Activated effector memory CD4-positive, alpha-beta T cell treated with Interleukin-2 at 50 U/mL for 16 hours (primary cell): Measurements from ENCODE around the gene FLG2.
"Not testable (repeated sequence)": the region's sequence is repeated elsewhere in the genome, so short reads cannot be mapped to it uniquely, and the experiment has no call there.

Experiments used
- DNase-seq: peaks from one replicate; pipeline ENCODE4 v3.0.0-alpha.2; 2020

FLG2 gene

DNA sequence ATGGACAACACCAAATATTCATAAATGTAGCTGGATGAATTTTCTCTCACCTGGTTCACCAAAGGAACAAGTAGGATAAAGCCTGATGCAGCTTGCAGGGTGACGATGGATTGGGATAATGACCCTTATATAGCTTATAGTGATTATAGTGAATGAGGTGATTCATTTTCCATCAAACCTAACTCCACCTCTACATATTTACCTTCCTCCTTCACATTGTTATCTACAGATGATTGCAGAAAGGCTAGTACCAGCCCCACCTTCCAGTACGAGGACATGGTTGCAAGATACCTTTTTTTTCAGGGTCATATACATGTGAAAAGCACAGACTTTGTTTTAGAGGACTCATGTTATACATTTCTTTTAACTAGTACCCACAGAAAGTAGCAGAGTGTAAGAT lies at the start of gene FLG2:
TSS of gene FLG2 (minus strand) at position 101 of the 400 bp plus-strand sequence. CDS start 1,122 bp downstream, outside the sequence.
- DNase-seq: no peak

DNA sequence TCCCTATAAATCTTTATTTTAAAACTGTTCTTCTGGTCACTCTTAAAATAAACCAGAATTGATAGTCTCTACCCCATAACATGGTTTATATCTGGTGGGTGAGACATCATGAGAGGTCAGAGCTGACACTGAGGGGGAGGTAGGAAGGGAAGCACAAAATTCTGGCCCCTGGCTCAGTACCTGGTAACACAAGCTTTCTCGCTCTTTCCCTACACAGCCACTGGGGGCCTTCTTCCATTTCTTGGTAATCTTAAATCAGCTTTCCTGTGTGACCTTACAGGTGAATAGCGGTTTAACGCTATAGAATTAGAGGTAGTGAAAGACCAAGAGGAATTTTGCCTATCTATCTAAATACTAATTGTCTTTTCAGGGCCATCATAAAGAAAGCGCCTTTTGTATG lies 48.9 kb upstream of the FLG2 start:
- no peak for DNase-seq

GRCh38 chr1:152398812-152399698 lies 39.2 kb upstream of the FLG2 start:
- DNase-seq: no peak

DNA sequence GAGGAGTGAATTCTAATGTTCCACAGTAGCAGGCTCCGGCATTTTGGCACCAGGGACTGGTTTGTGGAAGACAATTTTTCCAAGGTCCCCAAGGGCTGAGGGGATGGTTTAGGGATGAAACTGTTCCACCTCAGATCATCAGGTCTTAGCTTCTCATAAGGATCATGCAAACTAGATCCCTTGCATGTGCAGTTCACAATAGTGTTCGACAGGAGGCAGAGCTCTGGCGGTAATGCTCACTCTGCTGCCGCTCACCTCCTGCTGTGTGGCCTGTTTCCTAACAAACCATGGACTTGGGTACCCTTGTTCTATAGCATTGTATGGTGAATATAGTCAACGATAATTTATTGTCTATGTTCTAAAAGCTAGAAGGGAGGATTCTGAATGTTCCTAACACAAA lies 37.7 kb upstream of the FLG2 start:
- DNase-seq: no peak

- DNase-seq: no peak
Measured at GRCh38 chr1:152394151-152394550, 34.3 kb upstream of the FLG2 start.

DNA sequence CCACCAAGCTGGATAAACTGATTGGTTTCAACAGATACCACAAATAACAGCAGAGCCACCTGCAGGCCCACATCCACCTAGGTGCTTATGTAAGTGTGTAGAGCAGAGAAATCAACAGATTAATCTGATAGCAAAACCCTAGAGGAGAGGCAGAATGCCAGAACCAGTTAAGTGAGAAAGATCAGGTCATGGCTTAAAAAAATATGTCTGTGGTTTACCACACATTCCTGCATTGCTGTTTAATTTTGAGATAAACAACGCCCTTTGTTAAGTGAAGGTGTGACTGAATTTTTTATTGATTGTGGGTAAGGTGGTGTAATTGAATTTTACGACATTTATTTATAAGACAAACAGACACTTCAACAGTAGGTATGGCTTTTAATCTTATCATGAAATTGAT lies 33.1 kb upstream of the FLG2 start:
- no peak for DNase-seq

GRCh38 chr1:152388889-152389288 lies 29.1 kb upstream of the FLG2 start:
- DNase-seq: no peak

GRCh38 chr1:152386940-152387339 lies 27.1 kb upstream of the FLG2 start:
- no peak for DNase-seq

- DNase-seq: no peak
Measured at GRCh38 chr1:152380932-152381331, 21.1 kb upstream of the FLG2 start.

- DNase-seq: no peak
Measured at GRCh38 chr1:152374451-152374850, 14.6 kb upstream of the FLG2 start.

GRCh38 chr1:152372672-152373071 lies 12.9 kb upstream of the FLG2 start:
- DNase-seq: no peak

GRCh38 chr1:152367436-152367835 lies 7.6 kb upstream of the FLG2 start:
- DNase-seq: no peak

DNA sequence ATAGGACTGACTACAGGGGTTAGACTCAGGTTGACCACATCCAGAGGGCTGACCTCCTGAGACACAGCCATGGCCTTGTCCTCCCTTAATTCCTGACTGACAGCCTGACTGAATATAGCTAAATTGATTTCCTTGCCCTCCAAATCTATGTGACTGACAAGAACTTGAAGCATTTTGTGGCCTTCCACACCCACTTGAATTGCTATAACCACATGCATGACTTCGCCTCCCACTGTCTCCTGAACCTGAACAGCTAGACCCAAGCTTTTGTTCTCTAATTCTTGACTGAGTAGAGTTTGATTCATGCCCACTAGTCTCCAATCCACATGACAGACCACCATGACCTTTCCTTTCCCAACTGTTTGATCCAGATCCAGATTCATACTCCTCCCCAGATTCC lies 3.1 kb downstream of the FLG2 start:
- DNase-seq: no peak

DNA sequence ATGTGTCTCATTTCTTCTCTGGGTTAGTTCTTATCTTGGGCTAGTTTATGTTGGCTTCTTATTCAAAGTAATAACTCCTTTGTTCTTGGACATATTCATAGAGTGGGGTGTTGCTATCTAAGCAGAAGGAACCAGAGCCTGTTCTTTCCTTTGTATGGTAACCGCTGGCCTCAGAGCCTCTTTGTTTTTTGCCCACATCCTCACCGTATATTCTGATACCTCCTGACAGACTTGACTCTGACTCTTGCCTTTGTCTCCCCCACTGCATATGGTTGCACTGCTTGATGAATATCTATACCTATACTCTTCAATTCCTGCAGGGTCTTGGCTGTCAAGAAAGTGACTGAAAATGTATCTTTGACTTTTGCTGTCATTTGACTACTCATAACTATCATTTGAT lies 10.2 kb downstream of the FLG2 start:
- no peak for DNase-seq

GRCh38 chr1:152348447-152348846 lies 11.4 kb downstream of the FLG2 start:
- DNase-seq: no peak

DNA sequence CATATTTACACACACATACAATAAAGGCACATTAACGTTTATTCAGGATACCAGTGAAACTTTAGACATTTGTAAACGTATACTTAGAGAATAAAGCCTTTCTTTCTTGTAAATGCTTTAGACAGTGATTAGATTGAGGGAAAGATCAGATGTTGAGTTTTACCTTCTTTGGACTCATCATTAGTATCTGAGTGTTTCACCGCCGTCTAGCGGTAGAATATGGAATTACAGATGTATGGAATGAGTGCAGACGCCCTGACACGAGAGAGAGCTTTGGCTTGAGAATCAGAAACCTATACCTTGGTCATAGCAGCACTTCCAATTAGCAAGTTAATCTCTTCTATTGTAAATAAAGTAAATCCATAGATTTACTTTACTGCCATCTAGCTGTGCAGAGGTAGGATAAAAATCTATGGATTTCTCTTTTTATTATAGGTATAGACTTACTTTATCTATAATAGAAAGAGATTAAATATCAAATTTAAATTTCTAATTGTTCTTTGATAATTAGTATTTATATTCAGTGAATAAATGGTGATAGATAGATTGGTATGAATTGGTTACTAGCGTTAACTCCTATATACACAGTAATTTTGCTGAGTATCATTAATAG lies 12.6 kb downstream of the FLG2 start:
- DNase-seq: no peak

GRCh38 chr1:152344438-152344837 lies 15.4 kb downstream of the FLG2 start:
- no peak for DNase-seq

DNA sequence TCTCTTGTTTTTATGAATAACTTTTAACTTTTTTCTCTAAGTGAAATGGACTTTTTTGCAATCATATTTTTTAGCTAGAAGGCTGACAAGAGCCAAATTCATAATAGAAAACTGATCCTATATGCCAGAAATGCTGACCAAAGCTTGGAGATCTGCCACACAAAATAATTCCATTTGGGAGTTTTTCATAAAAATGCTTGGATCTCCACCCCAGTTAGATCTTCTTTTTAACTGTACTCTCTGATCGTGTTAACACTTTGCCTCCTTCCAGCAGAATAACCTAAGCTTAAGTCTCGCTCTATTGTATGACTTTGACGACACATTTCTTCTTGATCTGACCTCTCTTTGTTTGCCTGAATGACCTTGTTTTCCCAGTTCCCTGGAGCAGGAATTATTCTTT lies 16.8 kb downstream of the FLG2 start:
- no peak for DNase-seq

DNA sequence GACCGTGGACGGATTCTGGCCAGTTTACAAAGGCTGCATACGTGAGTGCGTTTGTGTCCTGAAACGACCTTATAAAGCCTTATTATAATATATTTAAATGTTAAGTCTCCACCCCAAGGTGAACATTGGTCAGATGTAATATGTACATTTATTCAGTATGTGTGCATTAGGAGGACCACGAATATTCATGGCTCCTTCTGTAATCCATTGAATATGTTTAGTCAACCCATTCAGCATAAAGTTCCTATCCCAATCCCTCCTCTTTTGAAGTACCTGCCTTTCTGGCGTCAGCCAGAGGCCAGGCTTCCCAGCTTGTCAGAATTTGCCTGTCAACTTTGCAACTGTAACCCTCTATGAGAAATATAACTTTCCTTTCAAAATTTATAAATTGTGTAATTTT lies 24.4 kb downstream of the FLG2 start:
- DNase-seq: no peak

- no peak for DNase-seq
Measured at GRCh38 chr1:152328801-152329391, 30.9 kb downstream of the FLG2 start.

- DNase-seq: no peak
Measured at GRCh38 chr1:152325111-152325510, 34.7 kb downstream of the FLG2 start, which contains the start of gene FLG. Gene FLG (minus strand): TSS chr1:152325239. CDS start chr1:152315456, 9,783 bp downstream.

DNA sequence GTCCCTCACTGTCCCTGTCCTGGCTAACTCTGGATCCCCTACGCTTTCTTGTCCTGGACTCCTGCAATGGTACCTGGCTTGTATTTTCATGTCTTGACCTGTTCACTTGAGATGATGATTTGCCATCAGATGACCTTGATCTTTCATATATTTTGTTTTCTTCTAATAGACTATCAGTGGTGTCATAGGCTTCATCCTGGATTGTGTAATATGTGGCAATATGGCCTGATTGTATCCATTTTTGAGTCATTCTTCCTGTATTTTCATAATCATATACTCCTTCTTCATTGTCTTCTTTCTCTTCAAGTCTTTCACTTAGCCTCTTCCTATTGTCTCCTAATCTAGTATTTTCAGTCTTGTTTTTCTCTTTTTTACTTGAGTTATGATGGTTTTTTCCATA lies 45.8 kb downstream of the FLG2 start:
- DNase-seq: no peak

- no peak for DNase-seq
Measured at GRCh38 chr1:152313319-152313801, 46.4 kb downstream of the FLG2 start.

DNA sequence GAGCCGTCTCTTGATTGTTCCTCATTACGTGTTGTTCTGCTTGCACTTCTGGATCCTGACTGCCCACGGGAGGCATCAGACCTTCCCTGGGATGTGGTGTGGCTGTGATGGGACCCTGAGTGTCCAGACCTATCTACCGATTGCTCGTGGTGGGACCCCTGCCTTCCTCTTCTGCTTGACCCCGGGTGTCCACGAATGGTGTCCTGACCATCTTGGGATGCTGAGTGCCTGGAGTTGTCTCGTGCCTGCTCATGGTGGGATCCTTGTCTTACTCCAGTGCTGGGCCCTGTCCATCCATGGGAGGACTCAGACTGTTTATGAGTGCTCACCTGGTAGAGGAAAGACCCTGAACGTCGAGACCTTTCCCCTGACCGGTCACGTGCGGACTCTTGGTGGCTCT lies 47.6 kb downstream of the FLG2 start:
- not testable (repeated sequence) for DNase-seq
